Amniotic epithelial cell (primary cell): ENCODE measurements around the gene C4orf46.
A peak's percentile ranks its signal among the peaks of the same experiment; 100 is the strongest.

Experiments used
- DNase-seq: peaks from one replicate; pipeline ENCODE4 v3.0.0-alpha.2; 2010; ENCODE audit warnings: low read depth

The C4orf46 gene

DNA sequence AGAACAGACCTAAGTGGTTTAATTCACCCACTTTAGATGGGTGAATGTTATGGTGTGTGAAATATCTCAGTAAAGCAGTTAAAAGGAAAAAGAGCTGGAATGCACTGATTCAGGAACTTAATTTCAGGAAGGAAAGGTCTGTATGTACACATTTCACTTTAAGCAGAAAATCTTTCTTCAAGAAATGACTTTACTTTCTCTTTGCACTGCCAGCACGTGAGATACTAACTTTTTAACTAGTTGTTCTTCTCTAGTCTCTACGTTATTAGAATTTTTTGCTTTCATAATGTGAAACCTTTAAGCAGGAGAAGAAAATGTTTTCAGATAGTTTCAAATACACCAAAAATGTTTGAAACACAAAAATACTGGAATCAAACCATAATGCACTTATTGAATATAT lies 18.8 kb downstream of the C4orf46 start:
- no peak for DNase-seq

DNA sequence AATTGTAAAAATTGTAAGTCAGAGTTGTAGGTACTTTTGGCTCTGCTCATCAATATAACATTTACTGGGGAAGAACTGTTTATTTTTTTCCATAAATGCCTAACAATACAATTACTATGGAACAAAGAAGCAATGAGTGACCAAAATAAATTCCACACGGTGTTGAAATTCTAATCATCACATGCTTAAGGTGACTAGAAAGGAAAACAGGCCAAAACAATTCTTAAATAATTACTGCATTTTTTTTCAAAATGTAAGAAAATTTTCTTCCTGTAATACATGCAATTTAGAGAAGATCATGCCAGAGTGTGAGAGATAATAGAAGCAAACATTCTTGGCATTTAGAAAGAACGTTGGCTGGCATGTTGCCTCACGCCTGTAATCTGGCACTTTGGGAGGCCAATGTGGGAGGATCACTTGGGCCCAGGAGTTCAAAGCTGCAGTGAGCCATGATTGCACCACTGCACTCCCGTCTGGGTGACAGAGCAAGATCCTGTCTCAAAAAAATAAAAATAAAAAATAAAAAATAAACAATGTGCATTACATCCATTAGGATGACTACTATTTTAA lies 22.5 kb downstream of the C4orf46 start:
- peak; percentile 35 for DNase-seq

DNA sequence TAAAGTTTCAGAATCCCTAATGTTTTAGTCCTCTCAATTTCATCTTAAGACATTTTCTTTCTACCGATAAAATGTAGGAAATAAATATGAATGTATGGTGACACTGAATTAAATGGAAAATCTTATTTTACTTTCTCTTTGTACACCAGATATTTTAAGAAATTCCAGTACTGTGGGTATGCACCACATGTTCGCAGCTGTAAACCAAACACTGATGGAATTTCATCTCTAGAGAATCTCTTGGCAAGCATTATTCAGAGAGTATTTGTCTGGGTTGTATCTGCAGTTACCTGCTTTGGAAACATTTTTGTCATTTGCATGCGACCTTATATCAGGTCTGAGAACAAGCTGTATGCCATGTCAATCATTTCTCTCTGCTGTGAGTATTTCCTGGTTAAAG lies 26.9 kb downstream of the C4orf46 start:
- no peak for DNase-seq

DNA sequence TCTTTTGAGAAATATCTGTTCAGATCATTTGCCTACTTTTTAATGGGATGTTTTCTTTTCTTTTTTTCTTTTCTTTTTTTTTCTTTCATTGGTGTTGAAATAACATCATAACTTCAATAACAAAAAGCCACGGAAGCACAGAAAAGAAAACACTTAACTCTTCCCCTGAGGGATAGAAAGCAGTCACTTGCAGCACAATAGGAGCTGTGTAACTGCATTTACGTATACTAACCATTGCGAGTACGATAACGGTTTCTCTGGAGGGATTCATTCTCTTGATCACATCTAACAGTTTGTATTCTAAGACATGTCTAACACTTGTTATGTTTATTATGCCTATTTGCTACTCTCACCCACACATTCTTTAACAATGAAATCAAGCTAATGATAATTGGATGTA lies 27.3 kb downstream of the C4orf46 start:
- no peak for DNase-seq

DNA sequence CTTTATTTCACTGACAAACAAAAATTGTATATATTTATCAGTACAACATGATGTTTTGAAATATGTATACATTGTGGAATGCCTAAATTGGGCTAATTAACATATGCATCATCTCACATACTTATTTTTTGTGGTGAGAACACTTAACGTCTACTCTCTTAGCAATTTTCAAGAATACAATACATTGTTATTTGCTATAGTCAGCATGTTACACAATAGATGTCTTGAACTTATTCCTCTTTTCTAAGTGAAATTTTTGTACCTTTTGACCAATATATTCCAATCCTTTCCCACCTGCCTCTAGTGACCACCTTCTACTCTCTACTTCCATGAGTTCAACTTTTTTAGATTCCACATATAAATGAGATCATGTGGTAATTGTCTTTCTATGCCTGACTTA lies 35.1 kb downstream of the C4orf46 start:
- no peak for DNase-seq

DNA sequence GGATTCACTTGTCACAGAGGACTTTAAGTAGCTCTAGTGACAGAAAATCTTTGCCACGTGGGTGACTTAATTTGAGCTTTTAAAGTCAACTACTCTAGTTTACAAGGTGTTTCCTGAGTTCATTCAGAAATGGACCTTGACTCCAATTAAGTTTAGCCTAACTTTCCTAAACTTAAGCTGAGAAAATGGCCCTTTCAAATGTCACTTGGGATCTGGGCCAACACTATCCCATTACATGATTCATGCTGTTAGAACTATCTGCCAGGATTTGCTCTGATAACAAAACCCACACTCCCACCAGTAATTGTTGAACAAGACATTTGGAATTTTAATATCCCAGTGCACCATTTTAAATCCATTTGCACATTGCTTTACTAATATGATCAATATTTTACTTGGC lies 40.8 kb downstream of the C4orf46 start:
- peak; percentile 48 for DNase-seq

DNA sequence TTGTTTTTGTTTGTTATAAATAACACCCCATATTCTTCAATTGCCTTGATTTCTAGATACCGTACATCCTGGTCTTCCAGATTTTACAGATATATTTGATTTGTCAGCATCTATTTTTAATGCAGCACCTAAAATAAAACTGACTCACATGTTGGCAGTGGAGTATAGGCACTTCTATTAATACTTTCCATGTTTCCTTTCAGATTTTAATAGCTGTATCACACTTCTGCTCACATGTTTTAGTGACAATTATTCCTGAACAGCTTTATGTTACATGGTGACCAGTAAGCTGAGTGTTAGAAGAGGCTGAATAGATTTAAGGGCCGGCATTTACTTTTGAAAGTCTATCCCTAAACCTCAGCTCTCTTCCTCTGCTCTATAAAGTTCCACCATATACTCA lies 46.1 kb downstream of the C4orf46 start:
- no peak for DNase-seq

DNA sequence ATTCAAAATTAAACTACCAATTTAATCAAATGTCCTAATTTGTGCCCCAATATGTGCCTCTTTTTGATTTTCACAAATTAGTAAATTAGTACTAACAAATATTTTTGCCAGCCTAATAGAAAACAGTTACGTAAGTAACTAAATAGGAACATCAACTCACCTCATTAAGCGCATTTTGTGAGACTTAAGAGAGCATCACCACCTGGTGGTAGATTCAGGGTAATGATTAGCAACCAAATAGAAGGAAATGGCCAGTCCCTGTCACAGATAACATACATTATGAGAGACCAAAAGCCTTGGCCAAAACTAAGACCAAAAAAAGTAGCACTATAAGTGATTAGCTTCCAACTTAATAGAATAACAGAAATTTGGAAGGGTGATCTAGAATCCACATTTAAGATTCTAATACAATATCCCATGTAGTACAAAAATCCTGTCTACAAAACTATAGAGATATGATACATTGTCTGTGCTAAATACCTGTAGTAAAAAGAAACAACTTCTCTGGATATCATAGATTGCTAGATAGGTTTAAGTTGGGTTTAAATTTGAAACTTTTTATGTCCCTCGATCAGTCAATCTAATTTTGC lies 46.7 kb downstream of the C4orf46 start:
- DNase-seq, result peak; percentile 63

DNA sequence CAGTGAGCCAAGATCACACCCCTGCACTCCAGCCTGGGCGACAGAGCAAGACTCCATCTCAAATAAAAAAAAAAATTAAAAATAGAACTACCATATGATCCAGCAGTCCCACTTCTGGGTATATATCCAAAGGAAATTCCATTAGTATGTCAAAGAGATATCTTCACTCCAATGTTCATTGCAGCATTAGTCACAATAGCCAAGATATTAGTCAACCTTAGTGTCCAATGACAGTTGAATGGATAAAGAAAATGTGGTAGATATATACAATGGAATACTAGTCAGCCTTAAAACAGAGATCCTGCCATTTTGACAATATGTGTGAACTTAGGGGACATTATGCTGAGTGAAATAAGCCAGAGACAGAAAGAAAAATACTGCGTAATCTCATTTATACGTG lies 49.4 kb downstream of the C4orf46 start:
- no peak for DNase-seq

DNA sequence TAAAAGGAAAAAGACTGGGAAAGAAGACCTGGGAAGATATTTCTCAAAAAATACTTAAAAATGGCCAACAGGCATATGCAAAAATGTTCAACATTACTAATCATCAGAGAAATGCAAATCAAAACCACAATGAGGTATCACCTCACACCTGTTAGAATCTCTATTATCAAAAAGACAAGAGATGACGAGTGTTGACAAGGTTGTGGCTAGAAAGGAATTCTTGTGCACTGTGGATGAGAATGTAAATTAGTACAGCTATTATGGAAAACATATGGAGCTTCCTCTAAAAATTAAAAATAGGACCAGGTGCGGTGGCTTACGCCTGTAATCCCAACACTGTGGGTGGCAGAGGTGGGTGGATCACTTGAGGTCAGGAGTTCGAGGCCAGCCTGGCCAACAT lies 50.0 kb downstream of the C4orf46 start:
- DNase-seq, result no peak

DNA sequence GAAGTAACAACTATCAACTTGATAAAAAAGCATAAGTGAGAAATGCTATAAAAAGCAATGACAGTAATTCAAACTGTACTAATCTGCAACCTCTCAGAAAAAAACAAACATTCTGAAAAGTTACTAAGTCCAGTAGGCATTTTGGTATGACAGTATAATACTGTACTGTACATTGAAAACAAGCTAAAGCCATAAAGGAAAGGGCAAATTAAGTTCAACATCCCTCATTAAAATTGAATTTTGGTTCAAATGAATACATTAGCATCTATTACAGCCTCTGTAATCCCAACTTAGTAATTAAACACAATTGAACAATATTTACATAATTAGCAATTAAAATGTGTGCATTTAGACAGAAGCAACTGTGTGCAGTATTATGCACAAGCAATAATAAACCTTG lies 53.7 kb downstream of the C4orf46 start:
- no peak for DNase-seq
